CD14-positive monocyte (primary cell): Measurements from ENCODE around the gene PADI2. TPM values are rescaled to one million over a fixed set of nuclear protein-coding genes. Genes with fewer than 3 reads are reported as not detected.

Experiments used
- DNase-seq, 3 donors: peaks; one replicate each; pipeline ENCODE4 v3.0.0-alpha.2; 2011 to 2022
- H2AFZ ChIP-seq: 2 replicates; pipeline ENCODE4 v1.6.0; 2012; ENCODE audit warnings: mild to moderate bottlenecking, low read depth, low read length, inconsistent platforms; ENCODE audit not compliant: insufficient read depth, poor library complexity, severe bottlenecking
- H3K27ac ChIP-seq, 2 donors: 1 replicate in 1 of 2; 2 replicates in 1 of 2; pipeline ENCODE4 v1.5.1; 2012 to 2013; ENCODE audit warnings: low read length in 2 of 2, control low read depth in 1 of 2, inconsistent platforms in 1 of 2, low read depth in 1 of 2, mild to moderate bottlenecking in 1 of 2
- H3K27me3 ChIP-seq, 2 donors: one replicate each; pipeline versions ENCODE4 v1.6.0 to v1.6.1; 2011 to 2013; ENCODE audit warnings: low read length in 2 of 2; ENCODE audit not compliant: control insufficient read depth in 2 of 2, insufficient read depth in 2 of 2
- H3K36me3 ChIP-seq, 2 donors: replicated peaks in 1 of 2; 1 replicate in 1 of 2; 2 replicates in 1 of 2; pipeline versions ENCODE4 v1.5.1 to v1.6.1; 2012 to 2013; ENCODE audit warnings: low read length in 2 of 2, control low read depth in 1 of 2, inconsistent platforms in 1 of 2, mild to moderate bottlenecking in 1 of 2; ENCODE audit not compliant: insufficient read depth in 2 of 2, control insufficient read depth in 1 of 2
- H3K4me1 ChIP-seq, 2 donors: 1 replicate in 1 of 2; 2 replicates in 1 of 2; pipeline versions ENCODE4 v1.5.1 to v1.6.1; 2012 to 2013; ENCODE audit warnings: low read length in 2 of 2, control low read depth in 1 of 2, inconsistent platforms in 1 of 2, mild to moderate bottlenecking in 1 of 2, moderate library complexity in 1 of 2; ENCODE audit not compliant: insufficient read depth in 2 of 2, control insufficient read depth in 1 of 2
- H3K4me2 ChIP-seq: replicated peaks from 2 replicates; pipeline ENCODE3; 2012; ENCODE audit warnings: low read length, moderate library complexity, mild to moderate bottlenecking; ENCODE audit not compliant: poor library complexity, severe bottlenecking; ENCODE audit errors: extremely low read depth
- H3K4me3 ChIP-seq, 3 experiments: fragments of 200-600 bp in 1 of 3; sonication (generic) in 1 of 3; replicated peaks in 1 of 3; 1 replicate in 2 of 3; 2 replicates in 1 of 3; pipeline ENCODE4 v1.5.1; 2011 to 2013; ENCODE audit warnings: low read length in 3 of 3, mild to moderate bottlenecking in 3 of 3, control low read depth in 2 of 3, low read depth in 2 of 3, inconsistent platforms in 1 of 3, moderate library complexity in 1 of 3
- H3K79me2 ChIP-seq: 2 replicates; pipeline ENCODE4 v1.6.0; 2012; ENCODE audit warnings: mild to moderate bottlenecking, control low read depth, inconsistent platforms, low read length, moderate library complexity; ENCODE audit not compliant: insufficient read depth
- H3K9ac ChIP-seq: 2 replicates; pipeline ENCODE4 v1.6.0; 2017; ENCODE audit warnings: low read length, mild to moderate bottlenecking; ENCODE audit not compliant: insufficient read depth, poor library complexity, severe bottlenecking
- H3K9me3 ChIP-seq, 2 donors: replicated peaks in 1 of 2; 1 replicate in 1 of 2; 2 replicates in 1 of 2; pipeline versions ENCODE4 v1.5.1 to v1.6.1; 2012 to 2013; ENCODE audit warnings: low read length in 2 of 2, control low read depth in 1 of 2; ENCODE audit not compliant: control insufficient read depth in 1 of 2, insufficient read depth in 1 of 2
- H4K20me1 ChIP-seq: 2 replicates; pipeline ENCODE4 v1.6.0; 2012; ENCODE audit warnings: mild to moderate bottlenecking, low read length, control low read depth, moderate library complexity; ENCODE audit not compliant: insufficient read depth
- H3K27ac Mint-ChIP-seq, 7 donors: one replicate each; pipeline ENCODE4 v1.8.0; 2020; ENCODE audit warnings: mild to moderate bottlenecking in 7 of 7, mixed read lengths in 7 of 7, moderate library complexity in 6 of 7, inconsistent platforms in 2 of 7
- H3K27me3 Mint-ChIP-seq, 3 donors: one replicate each; pipeline ENCODE4 v1.8.0; 2021 to 2022; ENCODE audit warnings: low read depth in 3 of 3, mild to moderate bottlenecking in 3 of 3, mixed read lengths in 3 of 3, moderate library complexity in 3 of 3, inconsistent platforms in 1 of 3
- H3K36me3 Mint-ChIP-seq, 2 donors: one replicate each; pipeline ENCODE4 v1.8.0; 2020; ENCODE audit warnings: mixed read lengths in 2 of 2, inconsistent platforms in 1 of 2, mild to moderate bottlenecking in 1 of 2
- H3K4me1 Mint-ChIP-seq: one replicate; pipeline ENCODE4 v1.8.0; 2020; ENCODE audit warnings: mild to moderate bottlenecking, mixed read lengths
- H3K4me3 Mint-ChIP-seq, 2 donors: one replicate each; pipeline ENCODE4 v1.8.0; 2020; ENCODE audit warnings: mild to moderate bottlenecking in 2 of 2, mixed read lengths in 2 of 2, moderate library complexity in 1 of 2
- H3K9me3 Mint-ChIP-seq, 7 donors: one replicate each; pipeline ENCODE4 v1.8.0; 2020 to 2022; ENCODE audit warnings: mixed read lengths in 7 of 7, mild to moderate bottlenecking in 6 of 7, moderate library complexity in 6 of 7, inconsistent platforms in 2 of 7
- whole genome bisulfite sequencing: methylation state at CpG from one replicate; pipeline ENCODE4 v1.1.5; 2013; ENCODE audit warnings: missing lambda C conversion rate; ENCODE audit not compliant: insufficient coverage; 5-methylcytosine and 5-hydroxymethylcytosine counted together
- intact Hi-C, 2 donors: fragments of 100-400 bp; cut with micrococcal nuclease; formaldehyde crosslinking; loops; one replicate each; pipeline versions ENCODE4 v1.15.0 to v1.15.1; 2023
- polyA plus RNA-seq, 3 donors: library from polyadenylated mRNA; depleted of rRNA in 1 of 3; unstranded in 2 of 3; stranded (reverse) in 1 of 3; fragments of 300-500 nt in 2 of 3; fragments of >200 nt in 1 of 3; fragmentation: Illumina TruSeq in 2 of 3; gene quantifications; 1 replicate in 2 of 3; 2 replicates in 1 of 3; pipeline ENCODE4 v1.2.3, GENCODE V29; 2012 to 2021
- TF ChIP-seq, protein P1 (sequence below): fragments of 200-600 bp; IDR thresholded peaks from one replicate; pipeline ENCODE4 v1.8.0; 2022; ENCODE audit warnings: antibody characterized with exemption, mild to moderate bottlenecking

The PADI2 gene
- polyA plus RNA-seq, 3 donors: 18.6 to 61.7 (median 32.6) TPM

- Histone ChIP-seq H3K27ac (no peak overlapping the region), H3K36me3 (peaks cover 92 to 98% of the 10 kb centered on the region in 2 donors), H3K4me1 (no peaks in the 10 kb centered on the region), H3K9me3 (no peaks in the 10 kb centered on the region), H3K9ac (no peak overlapping the region), H3K4me3 (no peak overlapping the region), H3K4me2 (no peak overlapping the region), H2AFZ (no peak overlapping the region), H3K79me2 (no peaks in the 10 kb centered on the region), H3K27me3 (no peaks in the 10 kb centered on the region), H4K20me1 (no peaks in the 10 kb centered on the region)
- Mint-ChIP-seq H3K4me1 (peaks cover 9% of the 10 kb centered on the region), H3K36me3 (peaks cover 79 to 96% of the 10 kb centered on the region in 2 donors), H3K27me3 (no peaks in the 10 kb centered on the region), H3K4me3 (no peak overlapping the region), H3K27ac (no peak overlapping the region), H3K9me3 (peaks cover 0 to 7% (median 3%) of the 10 kb centered on the region in 7 donors)
- intact Hi-C loops: no loop called here
- 100% methylated on average over 3 of the region's 7 CpGs for WGBS
- DNase-seq: no peak
- TF ChIP-seq, protein P1, sequence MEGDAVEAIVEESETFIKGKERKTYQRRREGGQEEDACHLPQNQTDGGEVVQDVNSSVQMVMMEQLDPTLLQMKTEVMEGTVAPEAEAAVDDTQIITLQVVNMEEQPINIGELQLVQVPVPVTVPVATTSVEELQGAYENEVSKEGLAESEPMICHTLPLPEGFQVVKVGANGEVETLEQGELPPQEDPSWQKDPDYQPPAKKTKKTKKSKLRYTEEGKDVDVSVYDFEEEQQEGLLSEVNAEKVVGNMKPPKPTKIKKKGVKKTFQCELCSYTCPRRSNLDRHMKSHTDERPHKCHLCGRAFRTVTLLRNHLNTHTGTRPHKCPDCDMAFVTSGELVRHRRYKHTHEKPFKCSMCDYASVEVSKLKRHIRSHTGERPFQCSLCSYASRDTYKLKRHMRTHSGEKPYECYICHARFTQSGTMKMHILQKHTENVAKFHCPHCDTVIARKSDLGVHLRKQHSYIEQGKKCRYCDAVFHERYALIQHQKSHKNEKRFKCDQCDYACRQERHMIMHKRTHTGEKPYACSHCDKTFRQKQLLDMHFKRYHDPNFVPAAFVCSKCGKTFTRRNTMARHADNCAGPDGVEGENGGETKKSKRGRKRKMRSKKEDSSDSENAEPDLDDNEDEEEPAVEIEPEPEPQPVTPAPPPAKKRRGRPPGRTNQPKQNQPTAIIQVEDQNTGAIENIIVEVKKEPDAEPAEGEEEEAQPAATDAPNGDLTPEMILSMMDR: no peak
Observed at GRCh38 chr1:17091252-17091651, 28.0 kb downstream of the PADI2 start.

DNA sequence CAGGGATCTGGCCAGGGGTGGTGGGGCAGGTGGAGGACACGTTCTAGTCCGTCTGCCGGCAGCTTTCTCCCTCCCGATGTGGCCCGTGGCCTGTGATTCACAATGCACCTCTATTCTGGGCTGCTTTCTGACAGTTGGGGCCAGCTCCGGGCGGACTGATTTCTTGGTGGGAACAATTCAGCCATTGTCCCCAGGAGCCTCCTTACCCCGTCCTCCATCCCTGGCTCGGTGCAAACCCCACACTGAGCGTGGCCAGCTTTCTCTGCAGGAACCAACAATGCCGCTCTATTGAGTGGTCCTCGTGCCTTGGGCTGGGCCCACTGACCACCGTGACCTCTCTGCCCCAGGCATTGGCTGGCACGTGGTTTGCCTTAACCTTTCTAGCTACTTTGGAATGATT is 29.7 kb downstream of the PADI2 start:
- 97% methylated on average over 13 of the region's 14 CpGs for WGBS
- H3K27ac ChIP-seq: no peak overlapping the region
- no peak overlapping the region for H2AFZ ChIP-seq
- no peaks in the 10 kb centered on the region for H3K4me1 ChIP-seq
- Mint-ChIP-seq H3K27me3 (no peaks in the 10 kb centered on the region), H3K4me3 (no peak overlapping the region), H3K36me3 (peaks cover 77 to 96% of the 10 kb centered on the region in 2 donors), H3K4me1 (peaks cover 18% of the 10 kb centered on the region), H3K9me3 (peaks cover 0 to 7% (median 3%) of the 10 kb centered on the region in 7 donors), H3K27ac (no peak overlapping the region)
- no peak overlapping the region for H3K4me2 ChIP-seq
- H3K9ac ChIP-seq: no peak overlapping the region
- no peak for DNase-seq
- TF ChIP-seq, protein P1: no peak
- peaks cover 88 to 98% of the 10 kb centered on the region in 2 donors for H3K36me3 ChIP-seq
- no peaks in the 10 kb centered on the region for H3K9me3 ChIP-seq
- H3K4me3 ChIP-seq: no peak overlapping the region
- no peaks in the 10 kb centered on the region for H3K79me2 ChIP-seq
- H3K27me3 ChIP-seq: no peaks in the 10 kb centered on the region
- no peaks in the 10 kb centered on the region for H4K20me1 ChIP-seq
- intact Hi-C loops: no loop called here
